H1 (cell line): ENCODE measurements around the gene CD40LG. TPM values are rescaled to one million over a fixed set of nuclear protein-coding genes. Genes with fewer than 3 reads are reported as not detected.

Experiments
- CTCF ChIA-PET: fragments of 300-600 bp; sonication (Branson Sonifier 250); formaldehyde crosslinking; loops from one replicate; lab custom pipeline; 2021; ENCODE audit not compliant: partially characterized antibody; lab: Charles Lee
- POLR2A ChIA-PET: fragments of 300-600 bp; sonication (Branson Sonifier 250); formaldehyde crosslinking; loops from one replicate; lab custom pipeline; 2021; ENCODE audit warnings: inconsistent platforms; ENCODE audit not compliant: partially characterized antibody; lab: Charles Lee
- DNase-seq, 2 experiments: peaks; one replicate each; pipeline versions ENCODE4 v3.0.0 to v3.0.0-alpha.2; 2010 to 2022; ENCODE audit warnings: low spot score in 2 of 2, low read depth in 1 of 2, mixed read lengths in 1 of 2
- FAIRE-seq: peaks from 2 replicates; lab custom pipeline; 2011; peaks lifted over from hg19 to GRCh38; lab: Jason Lieb, UNC
- H2AFZ ChIP-seq: 2 replicates; pipeline ENCODE4 v1.8.1; 2012; ENCODE audit warnings: low read length, inconsistent platforms
- H2AK5ac ChIP-seq: 2 replicates; pipeline ENCODE4 v1.6.1; 2013; ENCODE audit warnings: low read depth, low read length
- H2BK120ac ChIP-seq: replicated peaks from 2 replicates; pipeline ENCODE3; 2013; ENCODE audit warnings: low read depth, low read length, inconsistent platforms
- H2BK12ac ChIP-seq: 2 replicates; pipeline ENCODE4 v1.6.1; 2013; ENCODE audit warnings: low read depth, low read length
- H2BK15ac ChIP-seq: 2 replicates; pipeline ENCODE4 v1.6.1; 2013; ENCODE audit warnings: low read length
- H2BK20ac ChIP-seq: 2 replicates; pipeline ENCODE4 v1.6.1; 2013; ENCODE audit warnings: low read length
- H2BK5ac ChIP-seq: 2 replicates; pipeline ENCODE4 v1.6.1; 2013; ENCODE audit warnings: low read depth, low read length
- H3K14ac ChIP-seq: 2 replicates; pipeline ENCODE4 v1.6.1; 2013; ENCODE audit warnings: inconsistent platforms; ENCODE audit not compliant: insufficient read length
- H3K18ac ChIP-seq: 2 replicates; pipeline ENCODE4 v1.6.1; 2013; ENCODE audit warnings: low read length; ENCODE audit errors: extremely low read depth
- H3K23ac ChIP-seq: 2 replicates; pipeline ENCODE4 v1.6.1; 2013; ENCODE audit warnings: inconsistent platforms; ENCODE audit not compliant: insufficient read length
- H3K23me2 ChIP-seq: 2 replicates; pipeline ENCODE4 v1.6.1; 2013; ENCODE audit warnings: low read depth, low read length
- H3K27ac ChIP-seq: 2 replicates; pipeline ENCODE4 v1.6.1; 2011; ENCODE audit warnings: low read depth, low read length, inconsistent platforms
- H3K27me3 ChIP-seq, 4 experiments: replicated peaks in 1 of 4; 1 replicate in 1 of 4; 2 replicates in 3 of 4; pipeline versions ENCODE4 v1.6.1 to v1.8.1; 2011 to 2013; ENCODE audit warnings: low read length in 3 of 4, mild to moderate bottlenecking in 3 of 4, inconsistent platforms in 2 of 4, mixed read lengths in 2 of 4, moderate library complexity in 1 of 4; ENCODE audit not compliant: control insufficient read depth in 3 of 4, insufficient read depth in 3 of 4; ENCODE audit errors: extremely low read depth in 1 of 4
- H3K36me3 ChIP-seq, 4 experiments: 2 replicates each; pipeline versions ENCODE4 v1.6.1 to v1.8.1; 2011 to 2013; ENCODE audit warnings: mild to moderate bottlenecking in 4 of 4, low read length in 3 of 4, moderate library complexity in 2 of 4, control low read depth in 1 of 4, inconsistent platforms in 1 of 4; ENCODE audit not compliant: insufficient read depth in 4 of 4, control insufficient read depth in 2 of 4
- H3K4ac ChIP-seq: replicated peaks from 2 replicates; pipeline ENCODE3; 2013; ENCODE audit warnings: low read length, low read depth, mixed read lengths, inconsistent platforms; ENCODE audit not compliant: insufficient read length
- H3K4me1 ChIP-seq, 4 experiments: replicated peaks in 1 of 4; 1 replicate in 1 of 4; 2 replicates in 3 of 4; pipeline versions ENCODE4 v1.6.1 to v1.8.1; 2011 to 2013; ENCODE audit warnings: low read length in 3 of 4, inconsistent platforms in 2 of 4, mixed read lengths in 1 of 4; ENCODE audit not compliant: insufficient read depth in 4 of 4, control insufficient read depth in 3 of 4
- H3K4me2 ChIP-seq, 2 experiments: 2 replicates each; pipeline versions ENCODE4 v1.6.1 to v1.8.1; 2011 to 2013; ENCODE audit warnings: low read depth in 2 of 2, low read length in 2 of 2, control low read depth in 1 of 2, inconsistent platforms in 1 of 2, mild to moderate bottlenecking in 1 of 2; ENCODE audit not compliant: insufficient read depth in 1 of 2
- H3K4me3 ChIP-seq, 4 experiments: fragments of 200-600, 300-600 bp in 1 of 4; sonication (generic), shearing (Covaris generic), sonication (Bioruptor Twin) in 1 of 4; 2 replicates each; pipeline versions ENCODE4 v1.5.1 to v1.8.1; 2011 to 2016; ENCODE audit warnings: low read length in 4 of 4, low read depth in 3 of 4, control low read depth in 2 of 4, inconsistent platforms in 2 of 4, mild to moderate bottlenecking in 2 of 4, mixed read lengths in 1 of 4, moderate library complexity in 1 of 4; ENCODE audit not compliant: insufficient read depth in 2 of 4; ENCODE audit errors: extremely low read depth in 1 of 4
- H3K56ac ChIP-seq: replicated peaks from 2 replicates; pipeline ENCODE3; 2013; ENCODE audit warnings: low read depth, mild to moderate bottlenecking, mixed read lengths, low read length, inconsistent platforms; ENCODE audit not compliant: insufficient read length
- H3K79me1 ChIP-seq: 2 replicates; pipeline ENCODE4 v1.6.1; 2013; ENCODE audit warnings: low read depth, low read length, control low read depth
- H3K79me2 ChIP-seq, 2 experiments: 2 replicates each; pipeline versions ENCODE4 v1.6.1 to v1.8.1; 2012 to 2013; ENCODE audit warnings: low read length in 2 of 2, mild to moderate bottlenecking in 2 of 2, inconsistent platforms in 1 of 2; ENCODE audit not compliant: insufficient read depth in 2 of 2, control insufficient read depth in 1 of 2
- H3K9ac ChIP-seq, 4 experiments: replicated peaks in 1 of 4; 1 replicate in 1 of 4; 2 replicates in 3 of 4; pipeline versions ENCODE4 v1.6.1 to v1.8.1; 2011 to 2013; ENCODE audit warnings: low read depth in 3 of 4, low read length in 3 of 4, control low read depth in 2 of 4, mild to moderate bottlenecking in 2 of 4, moderate library complexity in 2 of 4, inconsistent platforms in 1 of 4; ENCODE audit errors: extremely low read depth in 1 of 4
- H3K9me3 ChIP-seq, 2 experiments: 2 replicates each; pipeline versions ENCODE4 v1.6.1 to v1.8.1; 2012 to 2013; ENCODE audit warnings: mild to moderate bottlenecking in 2 of 2, moderate library complexity in 2 of 2, control low read depth in 1 of 2, inconsistent platforms in 1 of 2, low read depth in 1 of 2, low read length in 1 of 2, mixed read lengths in 1 of 2; ENCODE audit not compliant: insufficient read depth in 2 of 2
- H4K20me1 ChIP-seq, 2 experiments: replicated peaks in 1 of 2; 2 replicates each; pipeline versions ENCODE3 to v1.8.1; 2011 to 2013; ENCODE audit warnings: inconsistent platforms in 2 of 2, low read length in 2 of 2, mild to moderate bottlenecking in 1 of 2; ENCODE audit not compliant: insufficient read depth in 2 of 2, control insufficient read depth in 1 of 2
- H4K5ac ChIP-seq: 2 replicates; pipeline ENCODE4 v1.6.1; 2013; ENCODE audit warnings: low read length, low read depth, mixed read lengths, inconsistent platforms; ENCODE audit not compliant: insufficient read length
- H4K8ac ChIP-seq: 2 replicates; pipeline ENCODE4 v1.8.0; 2013; ENCODE audit warnings: mild to moderate bottlenecking, moderate library complexity, low read length, inconsistent platforms; ENCODE audit not compliant: insufficient read depth; ENCODE audit errors: extremely low read depth
- H4K91ac ChIP-seq: replicated peaks from 2 replicates; pipeline ENCODE3; 2013; ENCODE audit warnings: low read length, mixed read lengths, inconsistent platforms; ENCODE audit not compliant: insufficient read length
- ASH2L ChIP-seq: fragments of 200-600, 300-600 bp; sonication (generic); IDR thresholded peaks from one replicate; pipeline ENCODE4 v1.7.1; 2017; ENCODE audit warnings: low read length
- KDM4A ChIP-seq: IDR thresholded peaks from one replicate; pipeline ENCODE4 v1.7.1; 2012; ENCODE audit warnings: low read depth, mild to moderate bottlenecking, moderate library complexity, low read length, inconsistent platforms; ENCODE audit not compliant: severe bottlenecking
- TCF12 ChIP-seq: IDR thresholded peaks from 2 replicates; pipeline ENCODE4 v1.6.1; 2011; ENCODE audit warnings: low read depth, mild to moderate bottlenecking, low read length
- WGBS, 2 experiments: shearing (Covaris generic) in 1 of 2; methylation state at CpG; one replicate each; pipeline versions ENCODE4 v1.1.6 to v1.1.7; 2013 to 2015; ENCODE audit warnings: low lambda C conversion rate in 2 of 2, mixed read lengths in 2 of 2, inconsistent platforms in 1 of 2, low coverage in 1 of 2, missing lambda C conversion rate in 1 of 2; ENCODE audit not compliant: insufficient replicate concordance in 2 of 2, insufficient coverage in 1 of 2, insufficient read length in 1 of 2; ENCODE audit errors: extremely low coverage in 1 of 2, missing lambda C conversion rate in 1 of 2; 5-methylcytosine and 5-hydroxymethylcytosine counted together
- polyA plus RNA-seq, 7 experiments: library from polyadenylated mRNA; depleted of rRNA in 3 of 7; stranded (reverse) in 5 of 7; unstranded in 2 of 7; fragments of >200 nt in 5 of 7; fragments of 200-250 nt in 2 of 7; gene quantifications; 1 replicate in 5 of 7; 2 replicates in 1 of 7; 4 replicates in 1 of 7; pipeline versions ENCODE4 v1.2.1 to v1.2.3, GENCODE V29; 2011 to 2013; ENCODE audit warnings: missing spikeins in 2 of 7, mixed read lengths in 2 of 7
- total RNA-seq: library from RNA; stranded (reverse); fragmentation: NEBNext Ultra II Directional; extraction: Animal tissue kit (Norgen Biotek cat#: 25700); gene quantifications from 2 replicates; pipeline ENCODE4 v1.2.1, GENCODE V29; 2021

Gene CD40LG
- total and polyA plus RNA-seq, 2 of the 8 experiments (the other 6 are each of a cell fraction or from before 2014, with no cell fraction given), result not detected

DNA sequence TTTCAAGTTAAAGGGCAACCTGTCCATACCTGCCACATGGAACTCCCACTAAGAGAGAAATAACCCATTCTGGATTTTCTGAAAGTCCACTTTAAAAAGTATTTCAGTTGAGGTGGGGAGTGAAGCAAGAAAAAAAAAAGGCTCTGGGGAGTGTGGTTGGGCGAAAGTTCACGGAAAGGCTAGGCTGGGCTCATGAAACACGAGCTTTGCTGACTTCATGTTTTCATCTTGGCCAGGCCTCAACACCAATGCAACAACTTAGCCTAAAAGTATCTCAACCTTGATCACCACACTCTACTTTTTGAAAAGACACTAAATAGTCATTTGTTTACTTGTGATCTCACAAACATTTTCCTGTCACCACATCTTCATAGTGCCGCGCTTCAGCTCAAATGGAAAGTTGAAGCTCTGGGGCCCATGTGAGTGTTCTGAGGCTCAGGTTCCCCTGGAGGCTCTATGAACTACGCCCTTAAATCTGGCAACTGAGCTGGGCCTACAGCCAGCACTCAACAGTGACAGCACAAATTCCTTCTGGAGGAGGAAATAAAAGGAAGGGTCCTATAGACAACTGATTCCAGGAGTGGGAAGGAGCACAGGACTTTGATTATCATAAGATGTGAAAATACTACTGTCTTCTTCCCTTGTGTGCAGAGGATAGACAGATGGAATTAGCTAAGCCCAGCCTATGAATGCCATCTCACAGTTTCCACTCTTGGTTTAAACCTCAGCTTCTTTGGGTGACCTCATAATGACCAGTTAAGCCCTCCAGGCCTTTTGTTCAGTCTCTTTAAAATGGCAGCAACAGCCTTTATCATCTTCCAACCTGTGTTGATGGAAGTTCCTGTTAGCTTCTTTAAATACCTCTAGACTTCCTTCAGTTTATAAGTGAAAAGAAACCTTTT, 5.1 kb downstream of the CD40LG start:
- H3K23me2 ChIP-seq, result no peaks in the 10 kb centered on the region
- no peaks in the 10 kb centered on the region for H3K9me3 ChIP-seq
- ChIA-PET CTCF (interaction anchor here (0.8 kb wide), 1 partner anchor 76 kb away, joined by 3 read pairs; no protein-coding TSS in a partner anchor), POLR2A (no interaction called here)
- H3K14ac ChIP-seq, result no peak overlapping the region
- no peaks in the 10 kb centered on the region for H3K79me1 ChIP-seq
- H2BK120ac ChIP-seq, result no peak overlapping the region
- FAIRE-seq, result no peak
- H2BK15ac ChIP-seq, result no peak overlapping the region
- H3K9ac ChIP-seq, result no peak overlapping the region
- no peaks in the 10 kb centered on the region for H3K27me3 ChIP-seq
- H2BK12ac ChIP-seq, result no peak overlapping the region
- no peak overlapping the region for H2AK5ac ChIP-seq
- no peaks in the 10 kb centered on the region for H4K20me1 ChIP-seq
- TF ChIP-seq TCF12 (no peak), ASH2L (no peak), KDM4A (no peak)
- no peak overlapping the region for H3K18ac ChIP-seq
- H3K4me2 ChIP-seq, result no peak overlapping the region
- DNase-seq, result no peak
- H3K4ac ChIP-seq, result no peak overlapping the region
- no peak overlapping the region for H4K91ac ChIP-seq
- WGBS, 2 experiments, result 88% methylated on average over 5 of the region's 6 CpGs; no CpG with 5 or more reads in 1 of the 2 experiments
- no peak overlapping the region for H3K56ac ChIP-seq
- no peak overlapping the region for H4K8ac ChIP-seq
- peaks cover 0 to 3% (median 0%) of the 10 kb centered on the region in 4 experiments; a peak in 1 of 7 replicates for H3K4me1 ChIP-seq
- no peak overlapping the region for H3K4me3 ChIP-seq
- H3K79me2 ChIP-seq, result no peaks in the 10 kb centered on the region
- no peaks in the 10 kb centered on the region for H3K36me3 ChIP-seq
- H3K27ac ChIP-seq, result no peak overlapping the region
- H2BK5ac ChIP-seq, result no peak overlapping the region
- H2BK20ac ChIP-seq, result no peak overlapping the region
- H3K23ac ChIP-seq, result no peak overlapping the region
- H2AFZ ChIP-seq, result no peak overlapping the region
- H4K5ac ChIP-seq, result no peak overlapping the region
